Peyer's patch (tissue), 4 donors: ENCODE results near the gene KCND2. TPM values are rescaled to one million over a fixed set of nuclear protein-coding genes. Genes with fewer than 3 reads are reported as not detected.

Experiments
- DNase-seq, 3 donors: peaks; one replicate each; pipeline ENCODE4 v3.0.0-alpha.2; 2017 to 2019
- H3K27ac ChIP-seq, 4 donors: fragments of 200-600 bp; sonication (generic); one replicate each; pipeline ENCODE4 v1.5.1; 2016 to 2019
- H3K27me3 ChIP-seq, 2 donors: fragments of 200-600 bp; sonication (generic); one replicate each; pipeline ENCODE4 v1.5.1; 2019
- H3K36me3 ChIP-seq, 3 donors: fragments of 200-600 bp; sonication (generic); one replicate each; pipeline ENCODE4 v1.5.1; 2016 to 2019
- H3K4me1 ChIP-seq, 4 donors: fragments of 200-600 bp; sonication (generic); one replicate each; pipeline ENCODE4 v1.5.1; 2016 to 2019
- H3K4me3 ChIP-seq, 4 donors: fragments of 200-600 bp; sonication (generic); 1 replicate in 3 of 4; 2 replicates in 1 of 4; pipeline ENCODE4 v1.5.1; 2016 to 2019; ENCODE audit warnings: mild to moderate bottlenecking in 1 of 4
- H3K9me3 ChIP-seq, 4 donors: fragments of 200-600 bp; sonication (generic); one replicate each; pipeline ENCODE4 v1.5.1; 2016 to 2019; ENCODE audit warnings: mild to moderate bottlenecking in 1 of 4
- CTCF ChIP-seq, 6 experiments: fragments of 450-650 bp in 4 of 6; fragments of 200-600 bp in 2 of 6; sonication (generic) in 1 of 6; IDR thresholded peaks; one replicate each; pipeline ENCODE4 v1.5.1; 2017 to 2019; ENCODE audit warnings: antibody characterized with exemption in 6 of 6, mild to moderate bottlenecking in 3 of 6, moderate library complexity in 1 of 6
- POLR2A ChIP-seq, 2 donors: fragments of 450-650 bp; IDR thresholded peaks; one replicate each; pipeline ENCODE4 v1.5.1; 2017; ENCODE audit warnings: antibody characterized with exemption in 2 of 2, mild to moderate bottlenecking in 2 of 2, moderate library complexity in 2 of 2
- total RNA-seq, 4 donors: library from RNA; depleted of rRNA; stranded (reverse); fragments of >200 nt; gene quantifications; one replicate each; pipeline ENCODE4 v1.1.0, GENCODE V29; 2016

The KCND2 gene
- total RNA-seq, 4 donors from 2014 or later, result 0.54 TPM; not detected in 3

GRCh38 chr7:120523985-120524384, 251.0 kb downstream of the KCND2 start:
- H3K36me3 ChIP-seq, result no peaks in the 10 kb centered on the region
- H3K9me3 ChIP-seq, result no peaks in the 10 kb centered on the region
- no peak overlapping the region for H3K4me3 ChIP-seq
- H3K4me1 ChIP-seq, result no peaks in the 10 kb centered on the region
- DNase-seq, result no peak
- no peak overlapping the region for H3K27ac ChIP-seq
- H3K27me3 ChIP-seq, result no peaks in the 10 kb centered on the region
- no peak for TF ChIP-seq POLR2A (IDR thresholded peaks at IDR 0.05)
- TF ChIP-seq CTCF (IDR thresholded peaks at IDR 0.05), result no peak

GRCh38 chr7:120526902-120527509, 254.0 kb downstream of the KCND2 start:
- H3K4me3 ChIP-seq, result no peak overlapping the region
- TF ChIP-seq CTCF (IDR thresholded peaks at IDR 0.05) (no peak), POLR2A (IDR thresholded peaks at IDR 0.05) (no peak)
- no peaks in the 10 kb centered on the region for H3K27me3 ChIP-seq
- DNase-seq, result no peak
- no peak overlapping the region for H3K27ac ChIP-seq
- no peaks in the 10 kb centered on the region for H3K4me1 ChIP-seq
- no peaks in the 10 kb centered on the region for H3K36me3 ChIP-seq
- no peaks in the 10 kb centered on the region for H3K9me3 ChIP-seq

GRCh38 chr7:120529736-120530135, 256.8 kb downstream of the KCND2 start:
- no peak for DNase-seq
- Histone ChIP-seq H3K9me3 (no peaks in the 10 kb centered on the region), H3K27me3 (no peaks in the 10 kb centered on the region)

GRCh38 chr7:120538335-120538734, 265.4 kb downstream of the KCND2 start:
- no peak for DNase-seq
- Histone ChIP-seq H3K4me1 (no peaks in the 10 kb centered on the region), H3K27me3 (no peaks in the 10 kb centered on the region), H3K9me3 (no peaks in the 10 kb centered on the region), H3K4me3 (no peak overlapping the region), H3K36me3 (no peaks in the 10 kb centered on the region), H3K27ac (no peak overlapping the region)
- TF ChIP-seq CTCF (IDR thresholded peaks at IDR 0.05) (no peak), POLR2A (IDR thresholded peaks at IDR 0.05) (no peak)

More at GRCh38 chr7:120529736-120530135, 256.8 kb downstream of the KCND2 start:
- no peaks in the 10 kb centered on the region for H3K36me3 ChIP-seq
- no peaks in the 10 kb centered on the region for H3K4me1 ChIP-seq
- no peak overlapping the region for H3K27ac ChIP-seq
- H3K4me3 ChIP-seq, result no peak overlapping the region
- TF ChIP-seq POLR2A (IDR thresholded peaks at IDR 0.05), result no peak
- TF ChIP-seq CTCF (IDR thresholded peaks at IDR 0.05), result no peak

- Histone ChIP-seq H3K27me3 (no peaks in the 10 kb centered on the region), H3K36me3 (no peaks in the 10 kb centered on the region), H3K4me3 (no peak overlapping the region), H3K9me3 (no peaks in the 10 kb centered on the region), H3K27ac (no peak overlapping the region), H3K4me1 (no peaks in the 10 kb centered on the region)
- no peak for DNase-seq
- no peak for TF ChIP-seq CTCF (IDR thresholded peaks at IDR 0.05)
Observed at GRCh38 chr7:120539321-120539720, 266.3 kb downstream of the KCND2 start.

- Histone ChIP-seq H3K4me1 (no peaks in the 10 kb centered on the region), H3K4me3 (no peak overlapping the region), H3K27ac (no peak overlapping the region), H3K27me3 (no peaks in the 10 kb centered on the region), H3K36me3 (no peaks in the 10 kb centered on the region), H3K9me3 (no peaks in the 10 kb centered on the region)
- no peak for DNase-seq
- TF ChIP-seq POLR2A (IDR thresholded peaks at IDR 0.05) (no peak), CTCF (IDR thresholded peaks at IDR 0.05) (no peak)
Observed at GRCh38 chr7:120547605-120548004, 274.6 kb downstream of the KCND2 start.
